Adrenal gland (tissue), 12 donors: Measurements from ENCODE around the gene HOXB8. TPM values are rescaled to one million over a fixed set of nuclear protein-coding genes. Genes with fewer than 3 reads are reported as not detected.

Source experiments
- DNase-seq, 7 donors: peaks; one replicate each; pipeline ENCODE4 v3.0.0-alpha.2; 2019 to 2020
- H3K27ac ChIP-seq, 5 donors: fragments of 200-600 bp; sonication (generic) in 4 of 5; 1 replicate in 3 of 5; 2 replicates in 2 of 5; pipeline versions ENCODE4 v1.5.1 to v1.8.0; 2016 to 2020; ENCODE audit warnings: mild to moderate bottlenecking in 1 of 5
- H3K27me3 ChIP-seq: fragments of 200-600 bp; 2 replicates; pipeline ENCODE4 v1.8.0; 2021
- H3K36me3 ChIP-seq, 2 donors: fragments of 200-600 bp; replicated peaks in 1 of 2; 1 replicate in 1 of 2; 2 replicates in 1 of 2; pipeline versions ENCODE4 v1.5.1 to v1.8.0; 2018 to 2022
- H3K4me1 ChIP-seq, 2 donors: fragments of 200-600 bp; replicated peaks in 1 of 2; 1 replicate in 1 of 2; 2 replicates in 1 of 2; pipeline versions ENCODE4 v1.5.1 to v1.8.0; 2018 to 2021
- H3K4me3 ChIP-seq, 4 donors: fragments of 200-600 bp; sonication (generic) in 3 of 4; one replicate each; pipeline ENCODE4 v1.5.1; 2016 to 2018
- H3K9me3 ChIP-seq, 3 donors: fragments of 200-600 bp; sonication (generic) in 1 of 3; replicated peaks in 1 of 3; 1 replicate in 2 of 3; 2 replicates in 1 of 3; pipeline versions ENCODE4 v1.5.1 to v1.8.0; 2016 to 2021
- POLR2A ChIP-seq, 2 donors: fragments of 450-650 bp; IDR thresholded peaks; one replicate each; pipeline ENCODE4 v1.6.1; 2017; ENCODE audit warnings: antibody characterized with exemption in 2 of 2, mild to moderate bottlenecking in 2 of 2, moderate library complexity in 1 of 2
- WGBS, 4 donors: extraction: QIAGEN DNeasy Blood & Tissue Kit in 2 of 4; methylation state at CpG; one replicate each; pipeline versions ENCODE4 v1.1.5 to v1.1.7; 2013 to 2017; 5-methylcytosine and 5-hydroxymethylcytosine counted together
- intact Hi-C, 2 donors: fragments of 100-400 bp; cut with DNase I; formaldehyde crosslinking; loops; one replicate each; pipeline versions ENCODE4 v1.14.1 to v1.15.0; 2022 to 2023
- polyA plus RNA-seq, 3 donors: library from polyadenylated mRNA; stranded (reverse); fragments of 200-250 nt in 2 of 3; fragments of 350-450 nt in 1 of 3; fragmentation: Illumina TruSeq in 1 of 3; extraction: RNeasy Lipid Tissue Mini Kit (QIAGEN cat#74804) in 1 of 3; gene quantifications; one replicate each; pipeline ENCODE4 v1.2.3, GENCODE V29; 2013 to 2014
- total RNA-seq, 9 donors: library from RNA; depleted of rRNA in 4 of 9; stranded (reverse); fragments of >200 nt in 4 of 9; fragments of 120-200 nt in 1 of 9; fragmentation: NEBNext Ultra II Directional in 1 of 9; extraction: Animal tissue kit (Norgen Biotek cat#: 25700) in 1 of 9; gene quantifications; one replicate each; pipeline versions ENCODE4 v1.1.0 to v1.2.4, GENCODE V29; 2013 to 2023
- TF ChIP-seq, protein P1 (sequence below), 6 experiments: fragments of 450-650 bp in 4 of 6; fragments of 200-600 bp in 2 of 6; sonication (generic) in 1 of 6; IDR thresholded peaks; 1 replicate in 5 of 6; 2 replicates in 1 of 6; pipeline versions ENCODE4 v1.5.1 to v1.8.0; 2016 to 2021; ENCODE audit warnings: antibody characterized with exemption in 6 of 6, mild to moderate bottlenecking in 2 of 6, moderate library complexity in 1 of 6
- donor health status: healthy with polysubstance abuse.
- donor health status: Bipolar disorder and iron deficiency.
- donor health status: DM: yes; HTN: yes; CAD: no.
- donor health status: DM: no; HTN: no; CAD: no.
- donor health status: DM: no; HTN: no; CAD: no.
- donor health status: DM: yes; HTN: yes; CAD: no.

HOXB8 gene
- total and polyA plus RNA-seq, 12 donors: 0.72 to 13.3 (median 5.9) TPM

GRCh38 chr17:48609759-48610281, 5.3 kb downstream of the HOXB8 start:
- peaks cover 3 to 21% of the 10 kb centered on the region in 2 donors for H3K4me1 ChIP-seq
- 5 to 35% (median 10%) methylated on average over 7 to 15 of the region's 15 CpGs for WGBS, 4 donors
- intact Hi-C loops: loop anchor here in 1 of 2 donors (10.0 kb wide), 1 partner anchor 585 kb away; no protein-coding TSS in a partner anchor
- H3K27me3 ChIP-seq: peaks cover 6% of the 10 kb centered on the region
- peak overlapping the region in 2 of 4 donors; percentile 50 to 79 for H3K4me3 ChIP-seq
- TF ChIP-seq, protein P1, sequence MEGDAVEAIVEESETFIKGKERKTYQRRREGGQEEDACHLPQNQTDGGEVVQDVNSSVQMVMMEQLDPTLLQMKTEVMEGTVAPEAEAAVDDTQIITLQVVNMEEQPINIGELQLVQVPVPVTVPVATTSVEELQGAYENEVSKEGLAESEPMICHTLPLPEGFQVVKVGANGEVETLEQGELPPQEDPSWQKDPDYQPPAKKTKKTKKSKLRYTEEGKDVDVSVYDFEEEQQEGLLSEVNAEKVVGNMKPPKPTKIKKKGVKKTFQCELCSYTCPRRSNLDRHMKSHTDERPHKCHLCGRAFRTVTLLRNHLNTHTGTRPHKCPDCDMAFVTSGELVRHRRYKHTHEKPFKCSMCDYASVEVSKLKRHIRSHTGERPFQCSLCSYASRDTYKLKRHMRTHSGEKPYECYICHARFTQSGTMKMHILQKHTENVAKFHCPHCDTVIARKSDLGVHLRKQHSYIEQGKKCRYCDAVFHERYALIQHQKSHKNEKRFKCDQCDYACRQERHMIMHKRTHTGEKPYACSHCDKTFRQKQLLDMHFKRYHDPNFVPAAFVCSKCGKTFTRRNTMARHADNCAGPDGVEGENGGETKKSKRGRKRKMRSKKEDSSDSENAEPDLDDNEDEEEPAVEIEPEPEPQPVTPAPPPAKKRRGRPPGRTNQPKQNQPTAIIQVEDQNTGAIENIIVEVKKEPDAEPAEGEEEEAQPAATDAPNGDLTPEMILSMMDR (IDR thresholded peaks at IDR 0.05): no peak
- no peak for TF ChIP-seq POLR2A (IDR thresholded peaks at IDR 0.05)
- H3K9me3 ChIP-seq: no peaks in the 10 kb centered on the region
- H3K36me3 ChIP-seq: no peaks in the 10 kb centered on the region
- DNase-seq: no peak
- peak overlapping the region; percentile 43 to 88 (median 79) for H3K27ac ChIP-seq

DNA sequence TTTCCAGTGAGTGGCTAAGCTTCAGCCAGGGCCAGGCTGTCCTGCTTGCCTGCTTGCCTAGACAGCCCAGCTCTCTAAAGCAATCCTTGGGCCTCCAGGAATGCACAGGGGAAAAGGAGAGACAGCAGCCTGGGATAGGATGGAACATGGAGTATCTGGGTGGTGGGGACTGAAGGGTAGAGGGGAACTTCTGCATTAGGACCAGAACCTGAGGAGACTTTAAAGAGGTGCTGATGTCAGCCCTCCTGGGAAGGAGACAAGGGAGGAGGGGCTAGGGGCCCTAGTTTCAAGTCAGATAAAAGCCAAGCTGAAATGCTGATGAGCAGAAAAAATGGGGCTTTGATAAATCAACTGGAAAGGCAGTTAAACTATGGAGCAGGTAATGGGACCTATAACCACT, 6.1 kb downstream of the HOXB8 start:
- H3K36me3 ChIP-seq: no peaks in the 10 kb centered on the region
- H3K4me1 ChIP-seq: peaks cover 3 to 21% of the 10 kb centered on the region in 2 donors
- intact Hi-C loops: no loop called here
- no peak overlapping the region for H3K27ac ChIP-seq
- H3K27me3 ChIP-seq: peaks cover 1% of the 10 kb centered on the region
- no peaks in the 10 kb centered on the region for H3K9me3 ChIP-seq
- no peak for DNase-seq
- no peak for TF ChIP-seq POLR2A (IDR thresholded peaks at IDR 0.05)
- TF ChIP-seq, protein P1 (IDR thresholded peaks at IDR 0.05): no peak
- H3K4me3 ChIP-seq: peak overlapping the region in 1 of 4 donors; percentile 79

- no peaks in the 10 kb centered on the region for H3K36me3 ChIP-seq
- no peak for DNase-seq
- 87 to 100% (median 96%) methylated on average over 1 of the region's 1 CpG for WGBS, 4 donors
- H3K27ac ChIP-seq: no peak overlapping the region
- TF ChIP-seq, protein P1 (IDR thresholded peaks at IDR 0.05): no peak
- TF ChIP-seq POLR2A (IDR thresholded peaks at IDR 0.05): no peak
- H3K4me3 ChIP-seq: no peak overlapping the region
- intact Hi-C loops: no loop called here
- no peaks in the 10 kb centered on the region for H3K9me3 ChIP-seq
- H3K27me3 ChIP-seq: no peaks in the 10 kb centered on the region
- H3K4me1 ChIP-seq: peaks cover 3 to 21% of the 10 kb centered on the region in 2 donors
Observed at GRCh38 chr17:48608494-48608834, 6.6 kb downstream of the HOXB8 start.

- Histone ChIP-seq H3K27me3 (no peaks in the 10 kb centered on the region), H3K9me3 (no peaks in the 10 kb centered on the region), H3K36me3 (no peaks in the 10 kb centered on the region), H3K4me3 (no peak overlapping the region), H3K4me1 (peaks cover 3 to 26% of the 10 kb centered on the region in 2 donors), H3K27ac (no peak overlapping the region)
- intact Hi-C loops: no loop called here
- DNase-seq: no peak
- TF ChIP-seq, protein P1 (IDR thresholded peaks at IDR 0.05): no peak
- no peak for TF ChIP-seq POLR2A (IDR thresholded peaks at IDR 0.05)
- WGBS, 4 donors: 87 to 94% (median 91%) methylated on average over 9 of the region's 9 CpGs
Observed at GRCh38 chr17:48606892-48607614, 8.0 kb downstream of the HOXB8 start.
